ENCODE measurements around the gene SLC22A14.

SLC22A14 gene

GRCh38 chr3:38311941-38312340, 29.8 kb downstream of the SLC22A14 start:
- in situ Hi-C loops (cut with HindIII; ENCODE audit: low sequenced_read_pairs): no loop called here
- no peak for DNase-seq (ENCODE audit: low read depth)

DNA sequence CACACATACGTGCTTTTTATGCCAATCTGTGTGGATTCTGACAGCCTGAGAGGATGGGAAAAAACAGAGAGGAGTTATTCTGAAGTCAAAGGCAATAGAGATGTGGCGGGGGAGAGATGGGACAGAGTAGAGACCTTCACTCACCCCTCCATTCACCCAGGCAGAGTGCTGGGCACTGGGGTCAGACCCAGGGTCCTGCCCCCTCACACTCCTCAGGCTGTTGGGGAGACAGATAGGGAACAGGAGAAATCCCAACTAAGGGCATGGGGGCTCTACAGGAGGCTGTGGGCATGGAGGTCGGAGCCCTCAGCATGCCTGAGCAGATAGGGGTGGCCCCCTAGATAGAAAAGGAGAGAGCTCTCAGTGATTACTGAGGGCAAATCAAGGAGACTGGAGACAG, 30.3 kb downstream of the SLC22A14 start:
- in situ Hi-C loops (cut with HindIII; ENCODE audit: low sequenced_read_pairs): no loop called here
- no peak for DNase-seq (ENCODE audit: low read depth)
- H3K4me3 ChIP-seq (ENCODE audit: low read depth, low read length): no peak overlapping the region
- TF ChIP-seq CTCF (IDR thresholded peaks at IDR 0.05; ENCODE audit: low read depth, low read length, missing control alignments): no peak

More at GRCh38 chr3:38311941-38312340, 29.8 kb downstream of the SLC22A14 start:
- H3K4me3 ChIP-seq (ENCODE audit: low read depth, low read length): no peak overlapping the region
- no peak for TF ChIP-seq CTCF (IDR thresholded peaks at IDR 0.05; ENCODE audit: low read depth, low read length, missing control alignments)

GRCh38 chr3:38313263-38313662, 31.2 kb downstream of the SLC22A14 start:
- TF ChIP-seq CTCF (IDR thresholded peaks at IDR 0.05; ENCODE audit: low read depth, low read length, missing control alignments): no peak
- in situ Hi-C loops (cut with HindIII; ENCODE audit: low sequenced_read_pairs): no loop called here
- H3K4me3 ChIP-seq (ENCODE audit: low read depth, low read length): no peak overlapping the region
- no peak for DNase-seq (ENCODE audit: low read depth)

- TF ChIP-seq CTCF (IDR thresholded peaks at IDR 0.05; ENCODE audit: low read depth, low read length, missing control alignments): no peak
- no peak for DNase-seq (ENCODE audit: low read depth)
- in situ Hi-C loops (cut with HindIII; ENCODE audit: low sequenced_read_pairs): no loop called here
- H3K4me3 ChIP-seq (ENCODE audit: low read depth, low read length): no peak overlapping the region
Observed at GRCh38 chr3:38313695-38314094, 31.6 kb downstream of the SLC22A14 start.

DNA sequence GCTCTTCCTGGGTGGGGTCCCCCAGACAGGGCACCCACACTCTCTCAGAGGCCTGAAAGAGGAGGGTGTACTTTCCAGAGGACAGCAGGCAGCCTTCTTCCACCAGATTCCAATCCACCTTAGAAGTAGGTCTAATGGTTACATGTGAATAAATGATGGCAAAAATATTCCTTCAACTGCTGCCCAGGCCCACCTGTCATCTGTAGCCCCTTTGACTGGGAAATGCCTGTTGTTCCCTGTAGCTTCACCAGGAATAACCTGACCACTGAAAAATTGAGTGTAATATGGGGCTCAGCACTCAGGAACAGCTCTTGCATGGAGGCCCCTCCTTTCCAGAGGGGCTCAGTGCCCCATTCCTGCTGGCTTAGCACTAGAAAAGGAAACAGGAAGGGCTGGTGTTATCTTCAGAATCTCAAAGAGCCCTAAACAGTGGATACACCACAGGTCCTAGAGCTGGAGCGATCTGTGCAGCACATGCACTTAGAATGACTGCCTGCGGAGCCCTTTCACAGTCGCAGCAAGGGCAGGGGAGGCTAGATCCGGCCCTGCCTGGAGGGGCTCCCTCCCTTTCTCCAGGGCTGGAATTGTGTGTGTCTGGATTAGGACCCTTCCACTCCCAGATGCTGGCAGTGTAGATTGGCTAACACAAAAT, 32.1 kb downstream of the SLC22A14 start:
- in situ Hi-C loops (cut with HindIII; ENCODE audit: low sequenced_read_pairs): no loop called here
- TF ChIP-seq CTCF (IDR thresholded peaks at IDR 0.05; ENCODE audit: low read depth, low read length, missing control alignments): no peak
- no peak overlapping the region for H3K4me3 ChIP-seq (ENCODE audit: low read depth, low read length)
- no peak for DNase-seq (ENCODE audit: low read depth)

- no peak for TF ChIP-seq CTCF (IDR thresholded peaks at IDR 0.05; ENCODE audit: low read depth, low read length, missing control alignments)
- no peak overlapping the region for H3K4me3 ChIP-seq (ENCODE audit: low read depth, low read length)
- no peak for DNase-seq (ENCODE audit: low read depth)
- in situ Hi-C loops (cut with HindIII; ENCODE audit: low sequenced_read_pairs): no loop called here
Observed at GRCh38 chr3:38314764-38315487, 32.8 kb downstream of the SLC22A14 start.

Measured in astrocyte of the cerebellum (primary cell).